GM23338 (cell line): ENCODE measurements around the gene TIAM1. TPM values are rescaled to one million over a fixed set of nuclear protein-coding genes. Genes with fewer than 3 reads are reported as not detected.

ENCODE experiments used
- ATAC-seq: fragments of 200-7000 bp; cut with Tn5 transposase; 3 replicates; pipeline ENCODE4 v1.9.1; 2020
- DNase-seq: peaks from one replicate; pipeline ENCODE4 v3.0.0-alpha.2; 2015; ENCODE audit warnings: low spot score
- H2AFZ ChIP-seq: fragments of 200-600 bp; sonication (generic); 2 replicates; pipeline ENCODE4 v1.8.0; 2016; ENCODE audit warnings: antibody characterized with exemption, mild to moderate bottlenecking, moderate library complexity
- H3F3A ChIP-seq: fragments of 200-600 bp; sonication (generic); replicated peaks from 2 replicates; pipeline ENCODE4 v1.8.0; 2017; ENCODE audit warnings: antibody characterized with exemption, mixed run types, low read depth
- H3K27ac ChIP-seq: fragments of 200-600 bp; sonication (generic); 2 replicates; pipeline ENCODE4 v1.6.1; 2016; ENCODE audit warnings: low read depth
- H3K27me3 ChIP-seq: fragments of 200-600 bp; sonication (generic); 2 replicates; pipeline ENCODE4 v1.8.0; 2016; ENCODE audit warnings: mild to moderate bottlenecking, mixed run types, moderate library complexity; ENCODE audit not compliant: insufficient read depth
- H3K36me3 ChIP-seq: fragments of 200-600 bp; sonication (generic); 2 replicates; pipeline ENCODE4 v1.8.0; 2016; ENCODE audit warnings: mild to moderate bottlenecking; ENCODE audit not compliant: insufficient read depth
- H3K4me1 ChIP-seq: fragments of 200-600 bp; sonication (generic); 2 replicates; pipeline ENCODE4 v1.8.0; 2016; ENCODE audit warnings: mild to moderate bottlenecking, moderate library complexity; ENCODE audit not compliant: insufficient read depth
- H3K4me2 ChIP-seq: fragments of 200-600 bp; sonication (generic); 2 replicates; pipeline ENCODE4 v1.7.1; 2017; ENCODE audit warnings: mixed run types
- H3K4me3 ChIP-seq: fragments of 200-600 bp; sonication (generic); 2 replicates; pipeline ENCODE4 v1.6.1; 2016; ENCODE audit warnings: mixed run types
- H3K79me2 ChIP-seq: fragments of 200-600 bp; sonication (generic); replicated peaks from 2 replicates; pipeline ENCODE4 v1.8.0; 2017; ENCODE audit warnings: mild to moderate bottlenecking; ENCODE audit not compliant: insufficient read depth
- H3K9me2 ChIP-seq: fragments of 200-600 bp; sonication (generic); 2 replicates; pipeline ENCODE4 v1.8.0; 2017; ENCODE audit not compliant: insufficient read depth
- H4K20me1 ChIP-seq: fragments of 200-600 bp; sonication (generic); replicated peaks from 2 replicates; pipeline ENCODE4 v1.8.0; 2017; ENCODE audit warnings: mild to moderate bottlenecking; ENCODE audit not compliant: insufficient read depth
- H3K27ac Mint-ChIP-seq: 2 replicates; pipeline ENCODE4 v1.8.0; 2020; ENCODE audit warnings: inconsistent platforms, mild to moderate bottlenecking, moderate library complexity, mixed read lengths
- H3K27me3 Mint-ChIP-seq: 3 replicates; pipeline ENCODE4 v1.8.0; 2022; ENCODE audit warnings: low read depth, mild to moderate bottlenecking, moderate library complexity, mixed read lengths, inconsistent platforms; ENCODE audit not compliant: insufficient read depth, poor library complexity
- H3K36me3 Mint-ChIP-seq: 3 replicates; pipeline ENCODE4 v1.8.0; 2021; ENCODE audit warnings: low read depth, mild to moderate bottlenecking, inconsistent platforms, moderate library complexity, mixed read lengths
- H3K4me1 Mint-ChIP-seq: 3 replicates; pipeline ENCODE4 v1.8.0; 2020; ENCODE audit warnings: mild to moderate bottlenecking, inconsistent platforms, mixed read lengths
- H3K4me3 Mint-ChIP-seq: 3 replicates; pipeline ENCODE4 v1.8.0; 2021; ENCODE audit warnings: moderate library complexity, mild to moderate bottlenecking, inconsistent platforms, mixed read lengths
- H3K9me3 Mint-ChIP-seq: 3 replicates; pipeline ENCODE4 v1.8.0; 2020; ENCODE audit warnings: moderate library complexity, mild to moderate bottlenecking, inconsistent platforms, mixed read lengths
- CTCF ChIP-seq, 2 experiments: fragments of 200-600 bp in 1 of 2; sonication (generic) in 1 of 2; conservative IDR thresholded peaks; 2 replicates each; pipeline versions ENCODE4 v1.5.1 to v1.6.1; 2016 to 2017; ENCODE audit warnings: antibody characterized with exemption in 2 of 2, low read depth in 2 of 2, mild to moderate bottlenecking in 2 of 2, moderate library complexity in 1 of 2
- EZH2 ChIP-seq: fragments of 200-600 bp; sonication (generic); IDR thresholded peaks from one replicate; pipeline ENCODE4 v1.8.0; 2017; ENCODE audit warnings: antibody characterized with exemption, mild to moderate bottlenecking, low read depth; ENCODE audit not compliant: unreplicated experiment
- EZH2phosphoT487 ChIP-seq: fragments of 200-600 bp; sonication (generic); IDR thresholded peaks from one replicate; pipeline ENCODE4 v1.8.1; 2018; ENCODE audit warnings: antibody characterized with exemption; ENCODE audit not compliant: unreplicated experiment
- JUNB ChIP-seq: IDR thresholded peaks from one replicate; pipeline ENCODE4 v1.6.1; 2016; ENCODE audit warnings: antibody characterized with exemption; ENCODE audit not compliant: unreplicated experiment
- NANOG ChIP-seq: IDR thresholded peaks from 2 replicates; pipeline ENCODE4 v1.6.1; 2016; ENCODE audit warnings: antibody characterized with exemption, borderline replicate concordance
- POLR2AphosphoS5 ChIP-seq: IDR thresholded peaks from 2 replicates; pipeline ENCODE4 v1.6.1; 2016; ENCODE audit warnings: antibody characterized with exemption, low read depth
- REST ChIP-seq: IDR thresholded peaks from one replicate; pipeline ENCODE4 v1.6.1; 2018; ENCODE audit warnings: antibody characterized with exemption; ENCODE audit not compliant: unreplicated experiment
- STAT1 ChIP-seq: IDR thresholded peaks from one replicate; pipeline ENCODE4 v1.6.1; 2016; ENCODE audit warnings: antibody characterized with exemption; ENCODE audit not compliant: unreplicated experiment
- ZNF114 ChIP-seq: fragments of 250-450 bp; sonication (Bioruptor Pico); IDR thresholded peaks from 2 replicates; pipeline ENCODE4 v1.5.0; 2020; ENCODE audit warnings: mild to moderate bottlenecking, moderate library complexity
- ZNF331 ChIP-seq: fragments of 250-450 bp; sonication (Bioruptor Pico); IDR thresholded peaks from 2 replicates; pipeline ENCODE4 v1.5.0; 2020; ENCODE audit warnings: low read depth, mild to moderate bottlenecking, moderate library complexity
- polyA plus RNA-seq: library from polyadenylated mRNA; unstranded; fragments of >200 nt; fragmentation: Nextera tagmentation; extraction: Ambion mirVana; gene quantifications from 2 replicates; pipeline ENCODE4 v1.2.1, GENCODE V29; 2016
- total RNA-seq: library from RNA; depleted of rRNA; stranded (reverse); fragments of >200 nt; shearing (Covaris generic); gene quantifications from 2 replicates; pipeline ENCODE4 v1.2.3, GENCODE V29; 2014

Gene TIAM1
- total and polyA plus RNA-seq, 2 experiments from 2014 or later: 18.5 to 20.0 TPM

DNA sequence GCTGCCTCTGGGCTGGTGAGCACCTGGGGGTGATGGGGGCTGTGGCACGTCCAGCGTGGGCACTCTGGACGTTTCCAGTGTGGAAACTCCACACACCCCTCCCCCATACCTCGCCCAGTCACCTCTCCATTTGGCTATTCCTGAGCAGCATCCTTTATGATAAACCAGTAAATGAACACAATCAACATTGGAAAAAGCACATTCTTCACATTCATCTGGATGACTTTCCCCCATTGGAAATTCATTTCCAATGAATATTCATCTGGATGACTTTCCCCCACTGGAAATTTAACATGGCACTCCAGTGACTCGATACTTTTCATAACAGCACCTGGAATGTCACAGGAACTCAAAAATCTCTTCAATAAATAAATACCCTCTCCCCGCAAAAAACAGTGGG is 201.0 kb downstream of the TIAM1 start (continued):
- TF ChIP-seq STAT1 (no peak), ZNF331 (CRISPR knock-in tag) (no peak), ZNF114 (CRISPR knock-in tag) (no peak), POLR2AphosphoS5 (no peak), NANOG (no peak), EZH2phosphoT487 (no peak), JUNB (no peak), REST (no peak), EZH2 (no peak)

DNA sequence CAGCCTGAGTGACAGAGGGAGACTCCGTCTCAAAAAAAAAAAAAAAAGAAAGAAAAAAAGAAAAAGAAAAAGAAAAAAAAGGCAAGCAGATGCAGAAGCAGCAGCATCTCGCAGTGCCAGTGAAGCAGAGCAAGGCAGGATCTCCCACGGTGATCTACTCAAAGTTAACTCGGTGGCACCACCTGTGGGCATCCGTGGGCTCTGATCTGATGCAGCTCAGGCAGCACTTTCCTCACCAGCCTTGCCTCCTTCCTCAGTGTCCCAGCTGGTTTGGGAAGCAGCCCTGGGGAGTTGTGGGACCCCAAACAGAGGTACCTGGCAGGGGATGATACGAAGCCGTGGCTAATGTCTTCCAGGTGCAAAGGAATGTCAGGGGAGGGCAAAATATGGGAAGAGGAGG is 201.5 kb downstream of the TIAM1 start:
- ATAC-seq (peak; percentile 88), DNase-seq (peak; percentile 59)
- Histone ChIP-seq H3K4me2 (no peak overlapping the region), H3K27me3 (no peaks in the 10 kb centered on the region), H3K9me2 (peaks cover 7% of the 10 kb centered on the region; the same call in 1 of the 2 replicates), H3F3A (no peaks in the 10 kb centered on the region), H4K20me1 (no peaks in the 10 kb centered on the region), H2AFZ (no peak overlapping the region), H3K4me3 (no peak overlapping the region), H3K36me3 (no peaks in the 10 kb centered on the region), H3K79me2 (no peaks in the 10 kb centered on the region), H3K27ac (no peak overlapping the region), H3K4me1 (peaks cover 13% of the 10 kb centered on the region; the same call in 1 of the 2 replicates)
- TF ChIP-seq CTCF (conservative IDR thresholded peaks at IDR 0.05; ENCODE audit: low read depth in 2 of 2) (peak; percentile 31 to 50), EZH2 (no peak)
- Mint-ChIP-seq H3K36me3 (peaks cover 6% of the 10 kb centered on the region; the same call in 1 of the 3 replicates), H3K4me3 (no peak overlapping the region), H3K27ac (peak overlapping the region; percentile 86; the same call in 1 of the 2 replicates), H3K4me1 (peaks cover 24% of the 10 kb centered on the region), H3K9me3 (no peaks in the 10 kb centered on the region), H3K27me3 (peaks cover 7% of the 10 kb centered on the region)
